ENCODE data around the gene POTEF. TPM values are rescaled to one million over a fixed set of nuclear protein-coding genes. Genes with fewer than 3 reads are reported as not detected.
"Not testable (repeated sequence)": the region's sequence is repeated elsewhere in the genome, so short reads cannot be mapped to it uniquely, and the experiment has no call there.

POTEF gene
- polyA plus RNA-seq (1.0 and 2.3 TPM in 2 replicates), polyA minus RNA-seq (33.6 and 37.7 TPM in 2 replicates)

GRCh38 chr2:130129120-130129829 is at the start of gene POTEF:
TSS of gene POTEF (minus strand) at chr2:130129222. CDS start at chr2:130120515, 8,707 bp downstream.
- not testable (repeated sequence) for H3K9me3 ChIP-seq (ENCODE audit: low read length); H3K9me2 ChIP-seq (ENCODE audit: insufficient read depth, low read length); H3K27me3 ChIP-seq (ENCODE audit: insufficient read depth, low read depth, low read length); H4K20me1 ChIP-seq (ENCODE audit: insufficient read depth); H2AFZ ChIP-seq (ENCODE audit: low read depth, low read length); H3F3A ChIP-seq (ENCODE audit: insufficient read depth, low read length, poor library complexity, severe bottlenecking); H3K36me3 ChIP-seq (ENCODE audit: insufficient read depth, low read length); H3K27ac ChIP-seq (ENCODE audit: low read length); H3K79me2 ChIP-seq (replicated peaks; ENCODE audit: insufficient read depth, low read length); H3K4me2 ChIP-seq (ENCODE audit: low read length)
- peak; percentile 38 for TF ChIP-seq MXI1 (conservative IDR thresholded peaks at IDR 0.05; ENCODE audit: poor library complexity, severe bottlenecking)
- peak; percentile 62 for TF ChIP-seq POLR2AphosphoS5 (IDR thresholded peaks at IDR 0.05)
- Histone ChIP-seq H3K4me3 (ENCODE audit: low read length) (peak within 1 kb of the TSS; percentile 56), H3K9ac (ENCODE audit: low read length) (peak within 1 kb of the TSS; percentile 50)

- H4K20me1 ChIP-seq (ENCODE audit: insufficient read depth); H3K27me3 ChIP-seq (ENCODE audit: insufficient read depth, low read depth, low read length); H2AFZ ChIP-seq (ENCODE audit: low read depth, low read length); H3K9me3 ChIP-seq (ENCODE audit: low read length); H3K4me2 ChIP-seq (ENCODE audit: low read length); H3F3A ChIP-seq (ENCODE audit: insufficient read depth, low read length, poor library complexity, severe bottlenecking); H3K9ac ChIP-seq (ENCODE audit: low read length); H3K27ac ChIP-seq (ENCODE audit: low read length); H3K4me3 ChIP-seq (ENCODE audit: low read length); H3K36me3 ChIP-seq (ENCODE audit: insufficient read depth, low read length); H3K9me2 ChIP-seq (ENCODE audit: insufficient read depth, low read length): not testable (repeated sequence)
- H3K79me2 ChIP-seq (replicated peaks; ENCODE audit: insufficient read depth, low read length) = peaks cover 12% of the 10 kb centered on the region
These were observed 45.8 kb upstream of the POTEF start for GRCh38 chr2:130174866-130175265.

- Histone ChIP-seq H3K79me2 (replicated peaks; ENCODE audit: insufficient read depth, low read length) (no peaks in the 10 kb centered on the region), H3K4me2 (ENCODE audit: low read length) (no peak overlapping the region), H3K36me3 (ENCODE audit: insufficient read depth, low read length) (no peaks in the 10 kb centered on the region), H3K9me2 (ENCODE audit: insufficient read depth, low read length) (no peaks in the 10 kb centered on the region), H4K20me1 (ENCODE audit: insufficient read depth) (no peaks in the 10 kb centered on the region), H3K9me3 (ENCODE audit: low read length) (no peaks in the 10 kb centered on the region), H2AFZ (ENCODE audit: low read depth, low read length) (no peak overlapping the region), H3K27ac (ENCODE audit: low read length) (no peak overlapping the region), H3F3A (ENCODE audit: insufficient read depth, low read length, poor library complexity, severe bottlenecking) (no peaks in the 10 kb centered on the region), H3K4me3 (ENCODE audit: low read length) (no peak overlapping the region), H3K9ac (ENCODE audit: low read length) (no peak overlapping the region), H3K27me3 (ENCODE audit: insufficient read depth, low read depth, low read length) (no peaks in the 10 kb centered on the region)
- no peak for TF ChIP-seq REST (IDR thresholded peaks at IDR 0.05; ENCODE audit: borderline replicate concordance)
- TF ChIP-seq CTCF (IDR thresholded peaks at IDR 0.05; ENCODE audit: poor library complexity, severe bottlenecking) = no peak
- no peak for TF ChIP-seq MXI1 (conservative IDR thresholded peaks at IDR 0.05; ENCODE audit: poor library complexity, severe bottlenecking)
- no peak for TF ChIP-seq RAD21 (conservative IDR thresholded peaks at IDR 0.05)
- no peak for TF ChIP-seq POLR2AphosphoS5 (IDR thresholded peaks at IDR 0.05)
- no peak for TF ChIP-seq SMC3 (conservative IDR thresholded peaks at IDR 0.05; ENCODE audit: poor library complexity)
- no peak for TF ChIP-seq TAF1 (IDR thresholded peaks at IDR 0.05; ENCODE audit: low read depth)
- TF ChIP-seq EP300 (conservative IDR thresholded peaks at IDR 0.05; ENCODE audit: poor library complexity, severe bottlenecking) = no peak
- TF ChIP-seq EZH2 (IDR thresholded peaks at IDR 0.05; ENCODE audit: borderline replicate concordance, insufficient read depth, low read length, poor library complexity, severe bottlenecking) = no peak
These were observed 40.9 kb upstream of the POTEF start for GRCh38 chr2:130169896-130170295.

GRCh38 chr2:130169163-130169562 is 40.1 kb upstream of the POTEF start:
- H3F3A ChIP-seq (ENCODE audit: insufficient read depth, low read length, poor library complexity, severe bottlenecking); H4K20me1 ChIP-seq (ENCODE audit: insufficient read depth); H3K9me3 ChIP-seq (ENCODE audit: low read length); H3K9me2 ChIP-seq (ENCODE audit: insufficient read depth, low read length); H3K27ac ChIP-seq (ENCODE audit: low read length); H3K4me3 ChIP-seq (ENCODE audit: low read length); H3K4me2 ChIP-seq (ENCODE audit: low read length); H3K79me2 ChIP-seq (replicated peaks; ENCODE audit: insufficient read depth, low read length); H2AFZ ChIP-seq (ENCODE audit: low read depth, low read length); H3K36me3 ChIP-seq (ENCODE audit: insufficient read depth, low read length); H3K9ac ChIP-seq (ENCODE audit: low read length); H3K27me3 ChIP-seq (ENCODE audit: insufficient read depth, low read depth, low read length): not testable (repeated sequence)

- H3K27me3 ChIP-seq (ENCODE audit: insufficient read depth, low read depth, low read length); H3K36me3 ChIP-seq (ENCODE audit: insufficient read depth, low read length); H3K27ac ChIP-seq (ENCODE audit: low read length); H3F3A ChIP-seq (ENCODE audit: insufficient read depth, low read length, poor library complexity, severe bottlenecking); H3K79me2 ChIP-seq (replicated peaks; ENCODE audit: insufficient read depth, low read length); H3K9ac ChIP-seq (ENCODE audit: low read length); H4K20me1 ChIP-seq (ENCODE audit: insufficient read depth); H2AFZ ChIP-seq (ENCODE audit: low read depth, low read length); H3K4me2 ChIP-seq (ENCODE audit: low read length); H3K9me3 ChIP-seq (ENCODE audit: low read length); H3K9me2 ChIP-seq (ENCODE audit: insufficient read depth, low read length); H3K4me3 ChIP-seq (ENCODE audit: low read length): not testable (repeated sequence)
These were observed 37.6 kb upstream of the POTEF start for GRCh38 chr2:130166611-130167010.
